ENCODE measurements around the gene DCLK2.

Gene DCLK2

GRCh38 chr4:150046728-150047217 lies 31.5 kb upstream of the DCLK2 start:
- no peak overlapping the region for H3K9ac ChIP-seq (ENCODE audit: low read length)
- no peak overlapping the region for H3K4me2 ChIP-seq (ENCODE audit: low read length)
- peaks cover 5% of the 10 kb centered on the region; the same call in 1 of the 2 replicates for H3K27me3 ChIP-seq (ENCODE audit: insufficient read depth, low read length)
- H3K79me2 ChIP-seq (ENCODE audit: insufficient read depth, low read length): no peaks in the 10 kb centered on the region
- no peak overlapping the region for H3K27ac ChIP-seq (ENCODE audit: low read depth, low read length, poor library complexity, severe bottlenecking)
- no peaks in the 10 kb centered on the region for H3K4me1 ChIP-seq (ENCODE audit: insufficient read depth, low read length, severe bottlenecking)
- no peaks in the 10 kb centered on the region for H3F3A ChIP-seq (ENCODE audit: insufficient read depth, low read length)
- H3K36me3 ChIP-seq (ENCODE audit: insufficient read depth, low read length): no peaks in the 10 kb centered on the region
- H3K9me2 ChIP-seq (ENCODE audit: low read depth, low read length): no peaks in the 10 kb centered on the region
- no peak overlapping the region for H3K4me3 ChIP-seq (ENCODE audit: low read depth, low read length, poor library complexity, severe bottlenecking)
- TF ChIP-seq CTCF (IDR thresholded peaks at IDR 0.05; ENCODE audit: low read length) (no peak), EZH2 (IDR thresholded peaks at IDR 0.05; ENCODE audit: borderline replicate concordance, low read length) (no peak)
- H4K20me1 ChIP-seq (ENCODE audit: insufficient read depth, low read length): no peaks in the 10 kb centered on the region
- no peaks in the 10 kb centered on the region for H3K9me3 ChIP-seq (ENCODE audit: low read length)
- H2AFZ ChIP-seq (ENCODE audit: low read length): no peak overlapping the region

GRCh38 chr4:150047546-150047945 lies 30.7 kb upstream of the DCLK2 start:
- Histone ChIP-seq H3K79me2 (ENCODE audit: insufficient read depth, low read length) (no peaks in the 10 kb centered on the region), H3K4me1 (ENCODE audit: insufficient read depth, low read length, severe bottlenecking) (no peaks in the 10 kb centered on the region), H3K9me2 (ENCODE audit: low read depth, low read length) (no peaks in the 10 kb centered on the region), H2AFZ (ENCODE audit: low read length) (no peak overlapping the region), H3F3A (ENCODE audit: insufficient read depth, low read length) (no peaks in the 10 kb centered on the region), H3K4me2 (ENCODE audit: low read length) (no peak overlapping the region), H4K20me1 (ENCODE audit: insufficient read depth, low read length) (no peaks in the 10 kb centered on the region), H3K9ac (ENCODE audit: low read length) (no peak overlapping the region), H3K36me3 (ENCODE audit: insufficient read depth, low read length) (no peaks in the 10 kb centered on the region), H3K9me3 (ENCODE audit: low read length) (no peaks in the 10 kb centered on the region), H3K27me3 (ENCODE audit: insufficient read depth, low read length) (peaks cover 5% of the 10 kb centered on the region; the same call in 1 of the 2 replicates), H3K4me3 (ENCODE audit: low read depth, low read length, poor library complexity, severe bottlenecking) (no peak overlapping the region), H3K27ac (ENCODE audit: low read depth, low read length, poor library complexity, severe bottlenecking) (no peak overlapping the region)
- no peak for TF ChIP-seq EZH2 (IDR thresholded peaks at IDR 0.05; ENCODE audit: borderline replicate concordance, low read length)
- TF ChIP-seq CTCF (IDR thresholded peaks at IDR 0.05; ENCODE audit: low read length): no peak

GRCh38 chr4:150049682-150050081 lies 28.6 kb upstream of the DCLK2 start:
- Histone ChIP-seq H3F3A (ENCODE audit: insufficient read depth, low read length) (no peaks in the 10 kb centered on the region), H3K79me2 (ENCODE audit: insufficient read depth, low read length) (no peaks in the 10 kb centered on the region), H3K4me3 (ENCODE audit: low read depth, low read length, poor library complexity, severe bottlenecking) (no peak overlapping the region), H3K4me2 (ENCODE audit: low read length) (no peak overlapping the region), H3K9ac (ENCODE audit: low read length) (no peak overlapping the region), H4K20me1 (ENCODE audit: insufficient read depth, low read length) (no peaks in the 10 kb centered on the region), H3K36me3 (ENCODE audit: insufficient read depth, low read length) (no peaks in the 10 kb centered on the region), H3K9me2 (ENCODE audit: low read depth, low read length) (no peaks in the 10 kb centered on the region), H3K9me3 (ENCODE audit: low read length) (no peaks in the 10 kb centered on the region), H3K27me3 (ENCODE audit: insufficient read depth, low read length) (peaks cover 5% of the 10 kb centered on the region; the same call in 1 of the 2 replicates), H2AFZ (ENCODE audit: low read length) (no peak overlapping the region), H3K27ac (ENCODE audit: low read depth, low read length, poor library complexity, severe bottlenecking) (no peak overlapping the region), H3K4me1 (ENCODE audit: insufficient read depth, low read length, severe bottlenecking) (no peaks in the 10 kb centered on the region)
- TF ChIP-seq EZH2 (IDR thresholded peaks at IDR 0.05; ENCODE audit: borderline replicate concordance, low read length) (no peak), CTCF (IDR thresholded peaks at IDR 0.05; ENCODE audit: low read length) (no peak)

All from OCI-LY1 (cell line).